SK-N-MC (cell line): ENCODE data around the gene TNNI3K.

ENCODE experiments used
- EZH2 ChIP-seq: fragments of 200-600 bp; sonication (generic); IDR thresholded peaks from one replicate; pipeline ENCODE4 v1.6.1; 2017; ENCODE audit warnings: antibody characterized with exemption
- POLR2AphosphoS5 ChIP-seq: IDR thresholded peaks from 2 replicates; pipeline ENCODE4 v1.6.1; 2012; ENCODE audit warnings: mild to moderate bottlenecking, low read depth, low read length, borderline replicate concordance

- TF ChIP-seq EZH2 (no peak), POLR2AphosphoS5 (no peak)
Measured at GRCh38 chr1:74437035-74437434, 201.8 kb downstream of the TNNI3K start.
